K562 (cell line): Measurements from ENCODE around the gene CTIF. TPM values are rescaled to one million over a fixed set of nuclear protein-coding genes. Genes with fewer than 3 reads are reported as not detected.
A peak's percentile ranks its signal among the peaks of the same experiment; 100 is the strongest.

ENCODE experiments used
- ATAC-seq: fragments of 200-7000 bp; cut with Tn5 transposase; 3 replicates; pipeline ENCODE4 v1.9.1; 2020; ENCODE audit warnings: moderate library complexity
- BruUV-seq: library from RNA; stranded (reverse); fragments of 400-500 nt; replicated peaks from 2 replicates; lab custom pipeline; 2021; lab: Mats Ljungman, UMichigan
- CTCF ChIA-PET: fragments of 300-600 bp; formaldehyde crosslinking; extraction: SDS; loops from one replicate; lab custom pipeline; 2021; ENCODE audit warnings: low intra/inter-chr PET ratio; lab: Yijun Ruan, JAX
- POLR2A ChIA-PET: fragments of 300-600, 350-650 bp; sonication (Branson Sonifier 250); formaldehyde crosslinking; extraction: SDS; loops from one replicate; lab custom pipeline; 2021; ENCODE audit warnings: antibody characterized with exemption, inconsistent platforms; lab: Yijun Ruan, JAX
- DNase-seq, 4 experiments: peaks; one replicate each; pipeline versions ENCODE4 v3.0.0 to v3.0.0-alpha.2; 2011 to 2018; ENCODE audit warnings: low spot score in 3 of 4, mixed read lengths in 3 of 4; ENCODE audit errors: extremely low read depth in 1 of 4
- FAIRE-seq: peaks from 2 replicates; lab custom pipeline; 2011; peaks lifted over from hg19 to GRCh38; lab: Jason Lieb, UNC
- H2AFZ ChIP-seq: 2 replicates; pipeline ENCODE4 v1.6.0; 2011; ENCODE audit warnings: low read depth, low read length, control low read depth, inconsistent platforms
- H3K27ac ChIP-seq: fragments of 200-600 bp; 3 replicates; pipeline ENCODE4 v1.8.0; 2011; ENCODE audit warnings: low read depth, mild to moderate bottlenecking, control low read depth, inconsistent platforms, low read length, moderate library complexity, mixed read lengths; ENCODE audit errors: extremely low read depth
- H3K27me3 ChIP-seq, 2 experiments: fragments of 300-600 bp in 1 of 2; 2 replicates in 1 of 2; 3 replicates in 1 of 2; pipeline versions ENCODE4 v1.6.0 to v1.8.0; 2011; ENCODE audit warnings: inconsistent platforms in 2 of 2, low read length in 2 of 2, mild to moderate bottlenecking in 1 of 2, mixed read lengths in 1 of 2, moderate library complexity in 1 of 2; ENCODE audit not compliant: control insufficient read depth in 2 of 2, insufficient read depth in 2 of 2
- H3K36me3 ChIP-seq: fragments of 300-600 bp; 3 replicates; pipeline ENCODE4 v1.8.0; 2011; ENCODE audit warnings: mild to moderate bottlenecking, low read length, inconsistent platforms; ENCODE audit not compliant: control insufficient read depth, insufficient read depth
- H3K4me1 ChIP-seq, 2 experiments: fragments of 200-600 bp in 1 of 2; replicated peaks in 1 of 2; 2 replicates in 1 of 2; 3 replicates in 1 of 2; pipeline versions ENCODE4 v1.5.1 to v1.8.0; 2011; ENCODE audit warnings: inconsistent platforms in 2 of 2, low read length in 2 of 2, mild to moderate bottlenecking in 1 of 2, mixed read lengths in 1 of 2, moderate library complexity in 1 of 2; ENCODE audit not compliant: control insufficient read depth in 2 of 2, insufficient read depth in 2 of 2
- H3K4me2 ChIP-seq: 2 replicates; pipeline ENCODE4 v1.6.1; 2011; ENCODE audit warnings: low read length, control low read depth, inconsistent platforms, mixed read lengths; ENCODE audit not compliant: insufficient read depth
- H3K4me3 ChIP-seq: fragments of 200-600 bp; sonication (generic), shearing (Covaris generic); 2 replicates; pipeline ENCODE4 v1.5.1; 2016; ENCODE audit warnings: control low read depth, inconsistent platforms
- H3K79me2 ChIP-seq: fragments of 200-600 bp; 3 replicates; pipeline ENCODE4 v1.8.0; 2011; ENCODE audit warnings: low read length, inconsistent platforms; ENCODE audit not compliant: control insufficient read depth, insufficient read depth
- H3K9ac ChIP-seq, 2 experiments: 2 replicates each; pipeline versions ENCODE4 v1.6.0 to v1.6.1; 2011; ENCODE audit warnings: low read depth in 2 of 2, low read length in 2 of 2, control low read depth in 1 of 2, inconsistent platforms in 1 of 2, mild to moderate bottlenecking in 1 of 2, mixed read lengths in 1 of 2; ENCODE audit not compliant: insufficient read depth in 1 of 2
- H3K9me1 ChIP-seq: one replicate; pipeline ENCODE4 v1.6.0; 2011; ENCODE audit warnings: inconsistent platforms, mild to moderate bottlenecking, low read length, moderate library complexity; ENCODE audit not compliant: control insufficient read depth, insufficient read depth
- H3K9me3 ChIP-seq: replicated peaks from 2 replicates; pipeline ENCODE4 v1.5.1; 2011; ENCODE audit warnings: low read depth, low read length, inconsistent platforms; ENCODE audit not compliant: control insufficient read depth, insufficient read depth
- H4K20me1 ChIP-seq: replicated peaks from 2 replicates; pipeline ENCODE4 v1.6.1; 2011; ENCODE audit warnings: low read length, inconsistent platforms, mixed read lengths; ENCODE audit not compliant: control insufficient read depth, insufficient read depth
- BMI1 ChIP-seq: fragments of 150-350 bp; IDR thresholded peaks from 2 replicates; pipeline ENCODE4 v1.6.1; 2014; ENCODE audit warnings: low read length
- CGGBP1 ChIP-seq: fragments of 250-450 bp; sonication (Bioruptor Pico); IDR thresholded peaks from 2 replicates; pipeline ENCODE4 v1.9.0; 2021; ENCODE audit warnings: mild to moderate bottlenecking
- EWSR1 ChIP-seq: fragments of 450-650 bp; IDR thresholded peaks from 2 replicates; pipeline ENCODE4 v1.6.1; 2018; ENCODE audit warnings: borderline replicate concordance, mild to moderate bottlenecking, low read depth, moderate library complexity; ENCODE audit not compliant: partially characterized antibody
- FOXA1 ChIP-seq: fragments of 450-650 bp; IDR thresholded peaks from 2 replicates; pipeline ENCODE4 v1.6.1; 2016; ENCODE audit warnings: mild to moderate bottlenecking, borderline replicate concordance
- GMEB1 ChIP-seq: fragments of 250-450 bp; sonication (Bioruptor Pico); IDR thresholded peaks from 2 replicates; pipeline ENCODE4 v1.4.0; 2020; ENCODE audit warnings: mild to moderate bottlenecking
- NFE2 ChIP-seq: IDR thresholded peaks from 2 replicates; pipeline ENCODE4 v1.6.1; 2014; ENCODE audit warnings: antibody characterized with exemption, low read depth
- PRDM10 ChIP-seq: fragments of 450-650 bp; IDR thresholded peaks from 2 replicates; pipeline ENCODE4 v1.6.1; 2018; ENCODE audit not compliant: partially characterized antibody
- RNF219 ChIP-seq: fragments of 250-450 bp; sonication (Bioruptor Pico); IDR thresholded peaks from 2 replicates; pipeline ENCODE4 v1.5.0; 2022; ENCODE audit warnings: mild to moderate bottlenecking
- TCF15 ChIP-seq: fragments of 250-450 bp; sonication (Bioruptor Pico); IDR thresholded peaks from 2 replicates; pipeline ENCODE4 v1.8.0; 2022; ENCODE audit warnings: moderate library complexity, mild to moderate bottlenecking, inconsistent platforms
- WHSC1 ChIP-seq: IDR thresholded peaks from one replicate; pipeline ENCODE4 v1.6.1; 2012; ENCODE audit warnings: low read length, control low read depth, inconsistent platforms
- ZNF121 ChIP-seq: sonication (generic); formaldehyde crosslinking; conservative IDR thresholded peaks from 2 replicates; pipeline ENCODE4 v1.8.0; 2022; ENCODE audit warnings: missing genetic modification reagents
- ZNF253 ChIP-seq: fragments of 250-450 bp; sonication (Bioruptor Pico); conservative IDR thresholded peaks from 2 replicates; pipeline ENCODE4 v1.6.1; 2021; ENCODE audit warnings: mild to moderate bottlenecking
- ZNF263 ChIP-seq: sonication (generic); formaldehyde crosslinking; IDR thresholded peaks from 2 replicates; pipeline ENCODE4 v1.8.0; 2022; ENCODE audit warnings: mild to moderate bottlenecking, missing genetic modification reagents, borderline replicate concordance
- ZSCAN29 ChIP-seq: fragments of 450-650 bp; IDR thresholded peaks from 2 replicates; pipeline ENCODE4 v1.6.1; 2017
- WGBS: fragments of 100-300 bp; shearing (Covaris generic); methylation state at CpG from one replicate; pipeline ENCODE4 v1.1.6; 2016; ENCODE audit warnings: low coverage, mixed read lengths; ENCODE audit not compliant: insufficient coverage; ENCODE audit errors: missing lambda C conversion rate; 5-methylcytosine and 5-hydroxymethylcytosine counted together
- in situ Hi-C: fragments of 300-500 bp; cut with MboI; formaldehyde crosslinking; loops from 4 replicates; pipeline ENCODE4 v1.15.0; 2018; ENCODE audit warnings: inconsistent platforms, mixed read lengths
- intact Hi-C: fragments of 100-400 bp; cut with micrococcal nuclease; formaldehyde crosslinking; loops from 2 replicates; pipeline ENCODE4 v1.14.2; 2022
- polyA plus RNA-seq, 8 experiments: library from polyadenylated mRNA; depleted of rRNA in 4 of 8; stranded (reverse) in 5 of 8; unstranded in 3 of 8; fragments of >200 nt; fragmentation: Nextera tagmentation in 2 of 8; fragmentation: Illumina TruSeq in 1 of 8; extraction: Ambion mirVana in 2 of 8; extraction: Trizol in 1 of 8; gene quantifications; 2 replicates each; pipeline versions ENCODE4 v1.2.1 to v1.2.3, GENCODE V29; 2011 to 2014; ENCODE audit warnings: inconsistent platforms in 1 of 8, missing spikeins in 1 of 8
- total RNA-seq, 7 experiments: library from RNA; depleted of rRNA in 6 of 7; stranded (reverse); fragments of >200 nt in 6 of 7; fragmentation: Illumina TruSeq in 2 of 7; extraction: Trizol in 2 of 7; gene quantifications; 2 replicates each; pipeline versions ENCODE4 v1.2.1 to v1.2.3, GENCODE V29; 2011 to 2021; ENCODE audit warnings: low replicate concordance in 1 of 7

CTIF gene
- total and polyA plus RNA-seq, 9 of the 15 experiments (the other 6 are each of a cell fraction or from before 2014, with no cell fraction given) = 0.17 to 11.5 (median 2.2) TPM

GRCh38 chr18:48896875-48897511 is 358.2 kb downstream of the CTIF start:
- no peaks in the 10 kb centered on the region for H3K79me2 ChIP-seq
- in situ Hi-C loops = no loop called here
- ATAC-seq = peak; percentile 99
- H3K4me1 ChIP-seq = peaks cover 17 to 34% of the 10 kb centered on the region in 2 experiments
- BruUV-seq = no TSS peak
- no peak overlapping the region for H3K4me3 ChIP-seq
- intact Hi-C loops = loop anchor here (2.0 to 10.0 kb wide), 2 partner anchors 36 to 112 kb away; no protein-coding TSS in a partner anchor
- no peaks in the 10 kb centered on the region for H3K27me3 ChIP-seq
- peak overlapping the region; percentile 62; the same call in 1 of the 2 replicates for H3K4me2 ChIP-seq
- H3K9me3 ChIP-seq = no peaks in the 10 kb centered on the region
- FAIRE-seq = peak; percentile 98
- POLR2A ChIA-PET = interaction anchor here (0.7 kb wide), 1 partner anchor 14 kb away, joined by 3 read pairs; no protein-coding TSS in a partner anchor
- peak; percentile 85 to 95 (median 88) for DNase-seq
- peak overlapping the region; percentile 92 for H2AFZ ChIP-seq
- H4K20me1 ChIP-seq = 0 out of 2 replicates have a peak, but pooled peaks cover 3% of the 10 kb centered on the region
- 40% methylated on average over 6 of the region's 9 CpGs for WGBS
- CTCF ChIA-PET = no interaction called here
- no peaks in the 10 kb centered on the region for H3K36me3 ChIP-seq
- no peaks in the 10 kb centered on the region for H3K9me1 ChIP-seq
- H3K9ac ChIP-seq = no peak overlapping the region; a peak in 2 of 4 replicates
- H3K27ac ChIP-seq = peak overlapping the region; percentile 46; the same call in 2 of the 3 replicates
- TF ChIP-seq ZNF263 (no peak), ZNF121 (CRISPR knock-in tag) (no peak), TCF15 (no peak), NFE2 (peak; percentile 44; the same call in 1 of the 2 replicates), EWSR1 (no peak), ZNF253 (no peak), RNF219 (CRISPR knock-in tag) (no peak), GMEB1 (CRISPR knock-in tag) (no peak), ZSCAN29 (no peak), CGGBP1 (CRISPR knock-in tag) (no peak), WHSC1 (no peak), BMI1 (no peak), PRDM10 (peak; percentile 40), FOXA1 (no peak)
